Ishikawa (cell line): ENCODE measurements around the gene TRDMT1.

Experiments
- EGR1 ChIP-seq: IDR thresholded peaks from 2 replicates; pipeline ENCODE4 v1.6.1; 2012
- EP300 ChIP-seq: IDR thresholded peaks from 2 replicates; pipeline ENCODE4 v1.6.1; 2012; ENCODE audit warnings: borderline replicate concordance
- RAD21 ChIP-seq: IDR thresholded peaks from 2 replicates; pipeline ENCODE4 v1.6.1; 2012; ENCODE audit warnings: low read depth
- TAF1 ChIP-seq: IDR thresholded peaks from 2 replicates; pipeline ENCODE4 v1.6.1; 2012; ENCODE audit warnings: low read depth, mild to moderate bottlenecking
- TCF12 ChIP-seq: IDR thresholded peaks from 2 replicates; pipeline ENCODE4 v1.6.1; 2012; ENCODE audit warnings: low read depth
- TEAD4 ChIP-seq: IDR thresholded peaks from 2 replicates; pipeline ENCODE4 v1.6.1; 2012
- YY1 ChIP-seq: IDR thresholded peaks from 2 replicates; pipeline ENCODE4 v1.6.1; 2012; ENCODE audit warnings: low read depth
- TF ChIP-seq, protein P1 (sequence below): IDR thresholded peaks from 2 replicates; pipeline ENCODE4 v1.6.1; 2012; ENCODE audit warnings: low read depth, mild to moderate bottlenecking
- TF ChIP-seq, protein P2 (sequence below): IDR thresholded peaks from 2 replicates; pipeline ENCODE4 v1.6.1; 2012
- TF ChIP-seq, protein P3 (sequence below): IDR thresholded peaks from 2 replicates; pipeline ENCODE4 v1.6.1; 2012

DNA sequence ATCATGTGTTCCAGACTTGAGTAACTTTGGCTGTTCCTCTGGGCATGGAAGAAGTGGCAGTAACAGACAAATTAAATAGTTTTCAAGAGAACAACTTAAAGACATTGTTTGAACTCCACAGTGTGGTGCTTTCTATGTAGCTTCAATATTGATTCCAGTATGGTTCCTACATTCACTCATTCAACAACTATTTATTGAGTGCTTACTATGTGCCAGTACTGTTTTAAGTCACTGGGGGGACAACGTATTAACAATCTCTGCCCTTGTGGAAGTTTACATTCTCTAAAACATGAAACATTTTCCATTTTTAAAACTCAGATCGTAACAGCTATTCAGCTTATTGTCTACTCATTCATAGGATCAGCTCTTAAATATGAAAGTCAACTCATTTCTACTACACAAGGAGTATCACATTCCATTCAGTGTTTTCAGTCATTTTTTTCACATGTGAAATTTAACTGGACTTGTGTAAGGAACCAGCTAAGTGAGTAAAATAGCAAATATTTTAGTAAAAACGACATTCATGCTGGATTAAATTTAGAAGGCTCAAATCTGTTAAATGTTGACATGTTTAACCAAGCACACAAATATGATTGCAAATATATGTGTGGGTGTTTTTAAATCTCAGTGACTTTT, 58.3 kb downstream of the TRDMT1 start:
- TF ChIP-seq, protein P1, sequence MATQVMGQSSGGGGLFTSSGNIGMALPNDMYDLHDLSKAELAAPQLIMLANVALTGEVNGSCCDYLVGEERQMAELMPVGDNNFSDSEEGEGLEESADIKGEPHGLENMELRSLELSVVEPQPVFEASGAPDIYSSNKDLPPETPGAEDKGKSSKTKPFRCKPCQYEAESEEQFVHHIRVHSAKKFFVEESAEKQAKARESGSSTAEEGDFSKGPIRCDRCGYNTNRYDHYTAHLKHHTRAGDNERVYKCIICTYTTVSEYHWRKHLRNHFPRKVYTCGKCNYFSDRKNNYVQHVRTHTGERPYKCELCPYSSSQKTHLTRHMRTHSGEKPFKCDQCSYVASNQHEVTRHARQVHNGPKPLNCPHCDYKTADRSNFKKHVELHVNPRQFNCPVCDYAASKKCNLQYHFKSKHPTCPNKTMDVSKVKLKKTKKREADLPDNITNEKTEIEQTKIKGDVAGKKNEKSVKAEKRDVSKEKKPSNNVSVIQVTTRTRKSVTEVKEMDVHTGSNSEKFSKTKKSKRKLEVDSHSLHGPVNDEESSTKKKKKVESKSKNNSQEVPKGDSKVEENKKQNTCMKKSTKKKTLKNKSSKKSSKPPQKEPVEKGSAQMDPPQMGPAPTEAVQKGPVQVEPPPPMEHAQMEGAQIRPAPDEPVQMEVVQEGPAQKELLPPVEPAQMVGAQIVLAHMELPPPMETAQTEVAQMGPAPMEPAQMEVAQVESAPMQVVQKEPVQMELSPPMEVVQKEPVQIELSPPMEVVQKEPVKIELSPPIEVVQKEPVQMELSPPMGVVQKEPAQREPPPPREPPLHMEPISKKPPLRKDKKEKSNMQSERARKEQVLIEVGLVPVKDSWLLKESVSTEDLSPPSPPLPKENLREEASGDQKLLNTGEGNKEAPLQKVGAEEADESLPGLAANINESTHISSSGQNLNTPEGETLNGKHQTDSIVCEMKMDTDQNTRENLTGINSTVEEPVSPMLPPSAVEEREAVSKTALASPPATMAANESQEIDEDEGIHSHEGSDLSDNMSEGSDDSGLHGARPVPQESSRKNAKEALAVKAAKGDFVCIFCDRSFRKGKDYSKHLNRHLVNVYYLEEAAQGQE: no peak
- TF ChIP-seq RAD21: no peak
- TF ChIP-seq YY1: no peak
- no peak for TF ChIP-seq EP300
- TF ChIP-seq, protein P2, sequence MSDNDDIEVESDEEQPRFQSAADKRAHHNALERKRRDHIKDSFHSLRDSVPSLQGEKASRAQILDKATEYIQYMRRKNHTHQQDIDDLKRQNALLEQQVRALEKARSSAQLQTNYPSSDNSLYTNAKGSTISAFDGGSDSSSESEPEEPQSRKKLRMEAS: no peak
- TF ChIP-seq, protein P3, sequence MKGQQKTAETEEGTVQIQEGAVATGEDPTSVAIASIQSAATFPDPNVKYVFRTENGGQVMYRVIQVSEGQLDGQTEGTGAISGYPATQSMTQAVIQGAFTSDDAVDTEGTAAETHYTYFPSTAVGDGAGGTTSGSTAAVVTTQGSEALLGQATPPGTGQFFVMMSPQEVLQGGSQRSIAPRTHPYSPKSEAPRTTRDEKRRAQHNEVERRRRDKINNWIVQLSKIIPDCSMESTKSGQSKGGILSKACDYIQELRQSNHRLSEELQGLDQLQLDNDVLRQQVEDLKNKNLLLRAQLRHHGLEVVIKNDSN: no peak
- no peak for TF ChIP-seq TAF1
- no peak for TF ChIP-seq TEAD4
- no peak for TF ChIP-seq TCF12
- no peak for TF ChIP-seq EGR1
